NCI-H1930 (cell line): ENCODE results near the gene BMP7.
"Not testable (repeated sequence)": the region's sequence is repeated elsewhere in the genome, so short reads cannot be mapped to it uniquely, and the experiment has no call there.

Experiments
- DNase-seq, 2 experiments: peaks; one replicate each; lab custom pipeline; 2025; lab: John Stamatoyannopoulos, UW

BMP7 gene

DNA sequence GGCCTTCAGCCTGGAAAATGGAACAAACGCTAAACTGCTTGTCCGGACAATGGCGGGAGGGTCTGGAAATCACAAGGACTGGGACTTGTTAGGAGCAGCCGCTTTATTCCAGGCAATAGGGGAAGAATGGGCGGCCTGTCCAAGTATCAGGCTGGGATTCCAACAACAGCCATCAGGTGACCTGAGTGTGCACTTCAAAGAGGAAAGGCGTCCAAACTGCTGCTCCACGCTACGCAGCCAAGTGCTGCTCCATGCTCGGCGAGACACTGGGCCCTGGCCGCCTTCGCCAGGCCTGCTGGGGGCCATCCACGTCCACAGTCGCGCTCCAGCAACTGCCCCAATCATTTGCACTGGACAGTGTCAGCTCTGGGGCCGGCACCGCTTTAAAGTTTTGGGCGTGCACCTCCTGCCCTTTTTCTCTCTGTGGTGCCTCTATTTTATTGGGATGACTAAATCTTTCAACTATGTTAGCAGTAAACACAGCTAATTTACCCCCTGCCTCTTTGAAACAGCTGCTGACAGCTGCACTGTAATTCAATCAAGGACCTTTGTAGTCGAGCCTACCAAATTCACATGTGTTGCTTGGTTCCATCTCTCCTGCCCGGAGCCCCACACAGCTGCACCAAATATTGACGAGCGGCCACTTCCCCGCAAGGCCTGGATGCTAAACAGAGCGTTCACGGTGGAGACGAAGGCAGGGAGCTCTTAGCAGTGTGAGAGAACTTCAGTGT, 98.3 kb downstream of the BMP7 start:
- no peak for DNase-seq

GRCh38 chr20:57167292-57167655, 99.2 kb downstream of the BMP7 start:
- DNase-seq, result no peak

DNA sequence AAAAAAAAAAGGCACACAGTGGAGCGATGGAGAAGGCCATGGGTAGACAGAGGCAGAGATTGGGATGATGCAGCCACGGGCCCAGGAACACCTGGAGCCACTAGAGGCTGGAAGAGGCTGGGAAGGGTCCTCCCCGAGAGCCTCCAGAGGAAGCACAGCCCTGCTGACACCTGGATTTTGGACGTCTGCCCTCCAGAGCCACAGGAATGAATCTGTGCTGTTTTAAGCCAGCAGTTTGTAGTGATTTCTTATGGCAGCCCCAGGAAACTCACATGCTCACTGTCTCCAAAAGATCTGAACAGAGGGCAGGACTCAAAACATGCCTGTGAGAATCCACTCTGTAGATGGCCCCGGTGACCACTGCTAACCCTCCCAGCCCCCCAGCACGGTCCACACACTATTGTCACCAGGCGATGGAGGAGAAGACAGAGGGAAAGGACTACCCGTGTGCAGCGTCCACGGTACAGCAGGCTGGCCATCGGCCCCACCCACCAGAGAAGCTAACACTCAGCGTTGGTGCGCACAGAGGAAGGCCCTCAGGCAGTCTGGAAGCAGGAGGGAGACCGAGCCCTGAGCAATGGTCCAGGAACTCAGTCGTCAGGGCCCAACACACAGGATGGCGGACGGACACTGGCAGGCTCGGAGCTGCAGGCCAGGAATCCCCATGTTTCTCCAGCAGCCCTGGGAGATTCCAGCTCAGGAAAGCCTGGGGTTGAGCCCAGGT, 99.7 kb downstream of the BMP7 start:
- DNase-seq, result no peak

DNA sequence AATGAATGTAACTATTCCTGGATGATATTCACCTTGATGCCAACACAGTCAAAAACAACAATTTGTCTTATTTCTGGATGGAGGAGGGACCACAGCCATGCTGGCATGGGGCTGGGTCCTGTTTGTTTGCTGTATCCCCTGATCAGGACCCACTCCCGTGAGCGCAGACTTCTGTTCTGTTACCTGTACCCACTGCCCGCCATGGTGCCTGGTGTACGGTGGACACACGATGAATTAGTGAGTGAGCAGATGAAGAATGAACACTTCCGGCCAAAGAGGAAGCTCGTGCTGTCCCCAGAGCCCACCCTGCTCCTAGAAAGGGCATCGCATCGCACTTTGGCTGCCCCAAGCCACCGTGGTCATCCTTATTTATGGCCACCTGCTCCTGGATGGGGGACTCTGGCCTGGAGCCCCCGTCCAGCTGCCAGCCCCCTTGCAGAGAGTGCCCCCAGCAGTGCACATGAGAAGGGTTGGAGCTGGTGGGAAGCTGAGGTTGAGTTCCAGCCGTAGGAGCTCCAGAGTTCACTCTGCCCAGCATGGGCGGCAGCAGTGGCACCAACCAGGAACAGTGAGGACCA, 100.9 kb downstream of the BMP7 start:
- no peak for DNase-seq

GRCh38 chr20:57164872-57165271, 101.6 kb downstream of the BMP7 start:
- no peak for DNase-seq

GRCh38 chr20:57163041-57163440, 103.4 kb downstream of the BMP7 start:
- DNase-seq, result no peak

GRCh38 chr20:57162362-57162652, 104.1 kb downstream of the BMP7 start:
- DNase-seq, result no peak

DNA sequence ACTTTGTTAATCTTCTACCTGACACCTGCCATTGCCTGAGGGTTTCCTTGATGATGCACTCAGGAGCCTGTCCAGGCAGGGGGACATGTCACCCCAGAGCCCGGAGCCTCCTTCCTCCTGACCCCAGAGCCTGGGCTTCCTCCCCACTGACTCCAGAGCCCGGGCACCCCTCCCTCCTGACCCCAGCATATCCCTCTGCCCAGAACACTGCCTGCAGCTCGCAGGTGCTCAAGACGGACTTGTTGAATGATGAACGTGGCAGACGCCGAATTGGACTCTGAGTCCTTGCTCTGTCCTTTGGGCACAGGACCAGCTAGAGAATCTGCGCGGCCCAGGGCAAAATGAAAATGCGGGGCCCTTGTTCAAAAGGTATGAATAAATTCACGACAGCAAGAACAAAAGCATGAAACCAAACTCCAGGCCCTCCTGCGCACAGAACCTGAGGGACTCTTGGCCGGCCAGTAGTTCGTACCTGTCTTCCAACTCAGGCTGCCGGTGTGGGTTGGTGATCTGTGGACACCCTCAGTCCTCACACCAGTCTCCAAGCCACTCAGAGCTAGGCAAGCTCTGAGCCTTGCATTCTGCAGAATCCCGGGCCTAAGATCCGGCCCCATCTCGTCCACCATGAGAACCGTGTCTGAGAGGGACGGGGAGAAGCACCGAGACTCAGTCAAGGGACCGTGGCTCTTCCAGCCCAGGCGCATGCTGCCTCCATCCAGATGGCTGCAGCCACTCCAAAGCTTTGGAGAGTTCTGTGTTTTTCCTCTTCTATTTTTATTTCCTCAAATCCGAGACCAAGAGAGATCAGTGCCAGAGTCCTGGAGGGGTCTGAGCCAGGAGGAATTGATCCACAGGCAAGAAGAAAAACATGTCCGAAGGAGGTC, 104.7 kb downstream of the BMP7 start:
- DNase-seq, result no peak

GRCh38 chr20:57160985-57161384, 105.5 kb downstream of the BMP7 start:
- DNase-seq, result no peak

GRCh38 chr20:57159945-57160610, 106.4 kb downstream of the BMP7 start:
- no peak for DNase-seq

GRCh38 chr20:57159193-57159851, 107.1 kb downstream of the BMP7 start:
- no peak for DNase-seq

DNA sequence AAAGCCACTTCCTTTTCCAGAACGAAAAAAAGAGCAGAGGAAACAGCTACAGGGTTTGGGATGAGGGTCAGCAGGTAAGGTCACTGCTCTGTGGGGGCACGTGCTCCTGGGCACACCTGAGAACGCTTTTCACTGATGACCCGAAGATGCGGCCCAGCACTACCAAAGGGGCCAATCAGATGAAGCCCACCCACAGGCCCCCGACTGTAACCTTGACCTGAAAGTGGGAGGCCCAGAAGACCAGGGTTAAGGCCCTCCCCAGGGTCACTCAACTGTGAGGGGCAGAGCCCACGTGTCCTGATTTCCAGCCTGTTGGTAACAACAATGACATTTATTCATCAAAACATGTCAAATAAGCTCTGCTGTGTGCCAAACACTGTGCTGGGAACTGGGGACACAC, 108.0 kb downstream of the BMP7 start:
- no peak for DNase-seq

GRCh38 chr20:57157787-57158186, 108.7 kb downstream of the BMP7 start:
- DNase-seq, result not testable (repeated sequence)

GRCh38 chr20:57157106-57157691, 109.2 kb downstream of the BMP7 start:
- DNase-seq, result no peak

DNA sequence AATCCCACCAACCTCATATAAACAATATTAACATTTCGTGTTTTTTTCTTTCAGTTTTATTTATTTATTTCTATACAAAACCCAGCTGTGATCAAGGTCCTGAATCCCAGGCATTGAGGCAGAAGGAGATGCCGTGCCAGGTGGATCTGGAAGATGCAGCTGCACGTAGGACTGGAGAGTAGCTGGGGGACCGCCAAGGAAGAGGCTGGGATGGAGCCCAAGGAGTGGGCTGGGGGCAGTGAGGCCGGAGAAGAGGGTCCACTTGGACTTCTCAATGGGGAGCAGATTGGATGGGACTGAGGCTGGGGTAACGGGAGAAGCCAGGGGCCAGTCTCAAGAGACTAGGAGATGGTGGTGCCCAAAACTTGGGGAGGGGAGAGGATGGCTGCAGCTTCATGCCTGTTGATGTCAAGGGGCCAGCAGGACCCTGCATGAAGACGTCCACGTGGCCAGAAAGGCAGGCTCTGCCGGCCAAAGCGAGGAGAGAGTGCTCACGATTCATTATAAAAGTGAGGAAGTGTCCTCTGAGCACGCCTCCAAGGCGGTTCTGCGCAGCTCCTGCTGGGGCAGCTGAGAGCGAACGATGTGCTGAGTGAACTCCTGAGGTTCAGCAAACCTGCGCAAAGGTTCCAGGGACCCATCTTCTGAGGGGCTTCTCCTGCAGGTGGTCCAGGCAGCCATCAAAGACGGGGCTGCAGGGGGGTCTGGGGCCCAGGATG, 110.3 kb downstream of the BMP7 start:
- no peak for DNase-seq

GRCh38 chr20:57155415-57155814, 111.0 kb downstream of the BMP7 start:
- DNase-seq, result no peak

GRCh38 chr20:57153238-57153905, 113.1 kb downstream of the BMP7 start:
- DNase-seq, result no peak

DNA sequence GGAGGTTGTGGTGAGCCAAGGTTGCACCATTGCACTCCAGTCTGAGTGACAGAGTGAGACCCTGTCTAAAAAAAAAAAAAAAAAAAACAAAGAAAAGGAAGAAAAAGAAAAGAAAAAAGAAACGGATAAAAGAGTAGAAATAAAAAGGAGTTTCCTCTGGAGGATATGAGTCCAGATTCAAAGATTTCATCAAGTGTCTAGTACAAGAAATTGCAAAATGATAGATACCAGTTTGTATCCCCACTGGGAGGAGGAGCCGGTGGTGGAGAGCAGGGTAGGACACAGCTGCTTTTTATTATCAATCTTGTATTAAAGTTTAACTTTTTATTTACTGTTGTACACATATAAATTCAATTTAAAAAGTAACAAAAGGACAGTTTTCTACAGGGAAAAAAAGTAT, 113.9 kb downstream of the BMP7 start:
- DNase-seq, result no peak

GRCh38 chr20:57150559-57150958, 115.9 kb downstream of the BMP7 start:
- DNase-seq, result no peak

DNA sequence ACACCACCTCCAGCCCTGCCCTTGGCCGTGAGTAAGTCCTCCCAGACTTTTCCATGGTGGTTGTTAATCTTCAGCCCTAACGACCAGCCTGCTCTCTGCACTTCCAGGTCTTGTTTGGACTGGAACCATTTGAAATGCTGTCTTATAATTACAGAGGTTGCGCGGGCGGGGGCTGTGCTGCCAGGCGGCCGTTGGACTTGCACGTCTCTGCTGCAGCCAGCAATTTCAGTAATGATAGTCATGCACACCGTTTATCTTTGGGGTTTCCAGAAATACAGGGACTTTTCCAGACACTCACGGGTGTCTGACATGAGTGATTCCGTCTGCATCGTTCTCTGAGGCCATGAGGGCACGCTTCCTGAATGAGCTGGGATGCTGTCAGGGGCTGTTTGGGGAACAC, 118.2 kb downstream of the BMP7 start:
- no peak for DNase-seq
